HCT116 (cell line): ENCODE data around the gene MFGE8. TPM values are rescaled to one million over a fixed set of nuclear protein-coding genes. Genes with fewer than 3 reads are reported as not detected.

Experiments used
- ATAC-seq: fragments of 200-7000 bp; cut with Tn5 transposase; 2 replicates; pipeline ENCODE4 v1.9.1; 2020; ENCODE audit warnings: mild to moderate bottlenecking, moderate library complexity
- BruUV-seq: library from RNA; stranded (reverse); fragments of 400-500 nt; replicated peaks from 2 replicates; lab custom pipeline; 2021; lab: Mats Ljungman, UMichigan
- CTCF ChIA-PET: fragments of 300-600 bp; sonication (Branson Sonifier 250); formaldehyde crosslinking; loops from one replicate; lab custom pipeline; 2021; ENCODE audit warnings: antibody characterized with exemption; lab: Charles Lee
- POLR2A ChIA-PET: fragments of 300-600, 350-600 bp; sonication (Branson Sonifier 250); formaldehyde crosslinking; loops from one replicate; lab custom pipeline; 2021; ENCODE audit warnings: antibody characterized with exemption; lab: Charles Lee
- RAD21 ChIA-PET, 2 experiments: fragments of 300-600 bp; sonication (Branson Sonifier 250); formaldehyde crosslinking; loops; one replicate each; lab custom pipeline; 2023; ENCODE audit warnings: low total read pairs in 2 of 2; ENCODE audit not compliant: uncharacterized antibody in 2 of 2, unreplicated experiment in 2 of 2, low non-redundant PET in 1 of 2; lab: Charles Lee
- DNase-seq: peaks from one replicate; pipeline ENCODE4 v3.0.0-alpha.2; 2010; ENCODE audit warnings: low read depth, low spot score
- H2AFZ ChIP-seq: fragments of 200-600 bp; shearing (Covaris generic), sonication (generic); 2 replicates; pipeline ENCODE4 v1.6.1; 2017; ENCODE audit warnings: low read depth, mixed run types, mixed read lengths, antibody characterized with exemption, low read length; ENCODE audit not compliant: poor library complexity, severe bottlenecking
- H3K27ac ChIP-seq: 2 replicates; pipeline ENCODE4 v1.5.1; 2012; ENCODE audit warnings: low read depth, low read length
- H3K27me3 ChIP-seq: fragments of 200-600 bp; sonication (generic); 2 replicates; pipeline ENCODE4 v1.6.1; 2016; ENCODE audit warnings: mixed run types, low read length, mixed read lengths; ENCODE audit not compliant: insufficient read depth
- H3K36me3 ChIP-seq, 2 experiments: fragments of 200-500 bp in 1 of 2; fragments of 200-600 bp in 1 of 2; sonication (Bioruptor generic) in 1 of 2; sonication (generic) in 1 of 2; 2 replicates each; pipeline versions ENCODE4 v1.5.1 to v1.6.1; 2014 to 2016; ENCODE audit warnings: low read length in 2 of 2, inconsistent platforms in 1 of 2, mixed read lengths in 1 of 2, mixed run types in 1 of 2; ENCODE audit not compliant: insufficient read depth in 2 of 2, control insufficient read depth in 1 of 2
- H3K4me1 ChIP-seq, 2 experiments: fragments of 200-600 bp in 1 of 2; sonication (generic) in 1 of 2; 2 replicates each; pipeline versions ENCODE4 v1.5.1 to v1.6.1; 2012 to 2017; ENCODE audit warnings: low read length in 2 of 2, inconsistent platforms in 1 of 2, mild to moderate bottlenecking in 1 of 2, mixed read lengths in 1 of 2, mixed run types in 1 of 2, moderate library complexity in 1 of 2; ENCODE audit not compliant: insufficient read depth in 2 of 2, control insufficient read depth in 1 of 2
- H3K4me2 ChIP-seq: fragments of 200-600 bp; sonication (generic); 2 replicates; pipeline ENCODE4 v1.6.1; 2017; ENCODE audit warnings: mixed run types, low read length, mixed read lengths
- H3K4me3 ChIP-seq, 2 experiments: fragments of 200-600 bp in 1 of 2; sonication (generic) in 1 of 2; replicated peaks in 1 of 2; 2 replicates each; pipeline ENCODE4 v1.5.1; 2011 to 2016; ENCODE audit warnings: low read length in 2 of 2, control low read depth in 1 of 2, low read depth in 1 of 2, mild to moderate bottlenecking in 1 of 2, mixed read lengths in 1 of 2, mixed run types in 1 of 2
- H3K79me2 ChIP-seq: fragments of 200-600 bp; sonication (generic); 2 replicates; pipeline ENCODE4 v1.6.1; 2017; ENCODE audit warnings: mild to moderate bottlenecking, mixed run types, low read length, moderate library complexity, mixed read lengths; ENCODE audit not compliant: insufficient read depth
- H3K9ac ChIP-seq: fragments of 200-600 bp; sonication (generic); 2 replicates; pipeline ENCODE4 v1.6.1; 2016; ENCODE audit warnings: low read length, mixed read lengths
- H3K9me2 ChIP-seq: fragments of 200-600 bp; sonication (generic), shearing (Covaris generic); 2 replicates; pipeline ENCODE4 v1.6.1; 2017; ENCODE audit warnings: mixed run types, mild to moderate bottlenecking, moderate library complexity; ENCODE audit not compliant: insufficient read depth
- H3K9me3 ChIP-seq, 2 experiments: fragments of 200-500 bp in 1 of 2; fragments of 200-600 bp in 1 of 2; sonication (Bioruptor generic) in 1 of 2; sonication (generic) in 1 of 2; 2 replicates each; pipeline ENCODE4 v1.6.1; 2014 to 2017; ENCODE audit warnings: low read length in 2 of 2, mixed read lengths in 2 of 2, inconsistent platforms in 1 of 2, low read depth in 1 of 2, mild to moderate bottlenecking in 1 of 2, mixed run types in 1 of 2, moderate library complexity in 1 of 2; ENCODE audit not compliant: control insufficient read depth in 1 of 2, insufficient read depth in 1 of 2
- H4K20me1 ChIP-seq: fragments of 200-600 bp; sonication (generic), shearing (Covaris generic); 2 replicates; pipeline ENCODE4 v1.6.1; 2017; ENCODE audit warnings: mixed run types, mild to moderate bottlenecking, moderate library complexity; ENCODE audit not compliant: insufficient read depth
- ATF3 ChIP-seq: IDR thresholded peaks from 2 replicates; pipeline ENCODE4 v1.6.1; 2012
- CEBPB ChIP-seq: IDR thresholded peaks from 2 replicates; pipeline ENCODE4 v1.6.1; 2012; ENCODE audit warnings: low read depth
- CTCF ChIP-seq, 3 experiments: fragments of 200-600 bp in 1 of 3; sonication (generic) in 1 of 3; IDR thresholded peaks in 2 of 3; conservative IDR thresholded peaks in 1 of 3; 2 replicates each; pipeline ENCODE4 v1.5.1; 2012 to 2017; ENCODE audit warnings: low read depth in 2 of 3, low read length in 2 of 3, antibody characterized with exemption in 1 of 3, borderline replicate concordance in 1 of 3, control low read depth in 1 of 3, mild to moderate bottlenecking in 1 of 3, mixed read lengths in 1 of 3, mixed run types in 1 of 3, moderate library complexity in 1 of 3; ENCODE audit not compliant: insufficient read depth in 1 of 3
- EGR1 ChIP-seq: IDR thresholded peaks from 2 replicates; pipeline ENCODE4 v1.6.1; 2012; ENCODE audit warnings: low read depth
- ELF1 ChIP-seq: IDR thresholded peaks from 2 replicates; pipeline ENCODE4 v1.6.1; 2012; ENCODE audit warnings: low read depth, borderline replicate concordance
- EZH2phosphoT487 ChIP-seq: fragments of 200-600 bp; IDR thresholded peaks from 2 replicates; pipeline ENCODE4 v1.6.1; 2018; ENCODE audit warnings: antibody characterized with exemption, borderline replicate concordance
- FOSL1 ChIP-seq: IDR thresholded peaks from 2 replicates; pipeline ENCODE4 v1.6.1; 2012; ENCODE audit warnings: low read depth
- POLR2A ChIP-seq: IDR thresholded peaks from 2 replicates; pipeline ENCODE4 v1.7.0; 2011; ENCODE audit warnings: borderline replicate concordance; ENCODE audit not compliant: insufficient read depth, insufficient read length; ENCODE audit errors: extremely low read depth
- POLR2AphosphoS5 ChIP-seq: IDR thresholded peaks from 2 replicates; pipeline ENCODE4 v1.6.1; 2011; ENCODE audit warnings: mild to moderate bottlenecking, low read depth, low read length, moderate library complexity
- RAD21 ChIP-seq: IDR thresholded peaks from 2 replicates; pipeline ENCODE4 v1.6.1; 2012; ENCODE audit warnings: low read depth, mild to moderate bottlenecking
- REST ChIP-seq: IDR thresholded peaks from 2 replicates; pipeline ENCODE4 v1.6.1; 2012; ENCODE audit warnings: low read depth
- SIN3A ChIP-seq: IDR thresholded peaks from 2 replicates; pipeline ENCODE4 v1.6.1; 2012; ENCODE audit warnings: low read depth
- YY1 ChIP-seq: IDR thresholded peaks from 2 replicates; pipeline ENCODE4 v1.6.1; 2011; ENCODE audit warnings: low read length, low read depth, moderate library complexity, mild to moderate bottlenecking; ENCODE audit not compliant: insufficient replicate concordance; ENCODE audit errors: extremely low read depth
- ZBTB33 ChIP-seq: IDR thresholded peaks from 2 replicates; pipeline ENCODE4 v1.6.1; 2011; ENCODE audit warnings: mild to moderate bottlenecking, low read length, moderate library complexity; ENCODE audit not compliant: insufficient replicate concordance; ENCODE audit errors: extremely low read depth
- ZNF274 ChIP-seq: fragments of 200-500 bp; sonication (Bioruptor generic); IDR thresholded peaks from 2 replicates; pipeline ENCODE4 v1.6.1; 2014; ENCODE audit warnings: mild to moderate bottlenecking, low read depth, low read length, inconsistent platforms
- intact Hi-C: fragments of 100-400 bp; cut with micrococcal nuclease; formaldehyde crosslinking; loops from 2 replicates; pipeline ENCODE4 v1.10.0; 2022
- total RNA-seq: library from RNA; stranded (reverse); gene quantifications from one replicate; pipeline ENCODE4 v1.2.1, GENCODE V29; 2021; ENCODE audit not compliant: unreplicated experiment

The MFGE8 gene
- total RNA-seq, 1 experiment from 2014 or later = 70.7 TPM

- H2AFZ ChIP-seq = no peak overlapping the region
- ChIA-PET CTCF (interaction anchor here (0.7 to 1.7 kb wide), 5 partner anchors 14 to 266 kb away, joined by 3 to 6 read pairs (median 3); no protein-coding TSS in a partner anchor), RAD21 (no interaction called here)
- intact Hi-C loops = loop anchor here (5.0 kb wide), 1 partner anchor 240 kb away; no protein-coding TSS in a partner anchor
- peak overlapping the region; percentile 27; the same call in 1 of the 2 replicates for H3K9ac ChIP-seq
- H3K4me3 ChIP-seq = no peak overlapping the region
- H3K27ac ChIP-seq = peak overlapping the region; percentile 23; the same call in 1 of the 2 replicates
- H3K27me3 ChIP-seq = no peaks in the 10 kb centered on the region
- H4K20me1 ChIP-seq = no peaks in the 10 kb centered on the region
- H3K9me2 ChIP-seq = no peaks in the 10 kb centered on the region
- BruUV-seq = no TSS peak
- H3K4me1 ChIP-seq = peaks cover 23 to 50% of the 10 kb centered on the region in 2 experiments
- peak overlapping the region; percentile 69 for H3K4me2 ChIP-seq
- DNase-seq (no peak), ATAC-seq (peak; percentile 86)
- H3K79me2 ChIP-seq = no peaks in the 10 kb centered on the region
- H3K9me3 ChIP-seq = no peaks in the 10 kb centered on the region
- TF ChIP-seq EGR1 = no peak
- no peak for TF ChIP-seq POLR2AphosphoS5
- TF ChIP-seq RAD21 = 0 out of 2 replicates have a peak, but pooled peaks have one; percentile 5
- no peak for TF ChIP-seq SIN3A
- no peak for TF ChIP-seq ZBTB33
- TF ChIP-seq CTCF (IDR thresholded peaks at IDR 0.05 in 2 of 3, conservative IDR thresholded peaks at IDR 0.05 in 1 of 3; ENCODE audit: borderline replicate concordance in 1 of 3, insufficient read depth in 1 of 3, low read depth in 2 of 3, low read length in 2 of 3) = peak; percentile 50 to 75 (median 60); a peak in 5 of 6 replicates
- TF ChIP-seq YY1 = no peak
- no peak for TF ChIP-seq POLR2A
- TF ChIP-seq ZNF274 = no peak
- TF ChIP-seq REST = no peak
- no peak for TF ChIP-seq FOSL1
- TF ChIP-seq ATF3 = no peak
- TF ChIP-seq ELF1 = no peak
- no peak for TF ChIP-seq EZH2phosphoT487
- no peak for TF ChIP-seq CEBPB
- TF ChIP-seq, all 23 proteins: peak for 2
- H3K36me3 ChIP-seq = no peaks in the 10 kb centered on the region
- POLR2A ChIA-PET = no interaction called here
Observed at GRCh38 chr15:88897456-88898194, 15.6 kb downstream of the MFGE8 start.
